Stimulated activated CD8-positive, alpha-beta memory T cell treated with anti-CD3 and anti-CD28 coated beads, Interleukin-2, amount 100 ng/mL, for 48 hours (primary cell): ENCODE results near the gene RAET1G.
"Not testable (repeated sequence)": the region's sequence is repeated elsewhere in the genome, so short reads cannot be mapped to it uniquely, and the experiment has no call there.

ENCODE experiments used
- DNase-seq, 2 donors: peaks; one replicate each; pipeline ENCODE4 v3.0.0-alpha.2; 2020; ENCODE audit warnings: low read depth in 2 of 2

RAET1G gene

DNA sequence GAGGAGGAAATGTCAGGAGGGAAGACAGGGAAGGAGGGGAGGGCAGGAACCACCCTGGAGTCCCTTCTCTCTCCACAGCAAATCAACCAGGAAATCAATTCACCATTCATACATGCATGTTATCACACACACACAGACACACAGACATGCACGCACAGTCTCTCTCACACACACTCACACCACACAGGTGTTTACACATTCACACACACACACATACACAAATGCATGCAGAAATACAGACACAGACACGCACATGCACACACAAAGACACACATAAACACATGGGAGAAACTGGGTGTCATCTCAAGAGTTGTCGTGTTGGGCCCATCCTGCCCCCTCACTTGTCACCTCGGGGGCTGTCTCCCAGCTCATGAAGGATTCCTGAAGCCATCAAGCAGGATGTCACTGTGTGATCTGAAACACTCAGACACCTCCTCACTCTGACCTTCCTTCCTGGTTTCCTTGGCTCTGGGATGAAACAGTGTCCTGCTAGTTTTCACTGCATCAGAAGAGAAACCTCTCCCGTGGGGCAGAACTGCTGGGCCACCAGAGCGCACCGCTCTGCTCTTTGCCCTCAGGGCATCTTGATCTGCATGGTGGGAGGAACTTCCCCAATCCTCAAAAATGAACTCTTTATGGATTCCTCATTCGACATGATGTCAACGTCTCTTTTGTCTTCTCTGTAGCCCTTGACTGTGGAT is 9.2 kb downstream of the RAET1G start:
- DNase-seq, result no peak

DNA sequence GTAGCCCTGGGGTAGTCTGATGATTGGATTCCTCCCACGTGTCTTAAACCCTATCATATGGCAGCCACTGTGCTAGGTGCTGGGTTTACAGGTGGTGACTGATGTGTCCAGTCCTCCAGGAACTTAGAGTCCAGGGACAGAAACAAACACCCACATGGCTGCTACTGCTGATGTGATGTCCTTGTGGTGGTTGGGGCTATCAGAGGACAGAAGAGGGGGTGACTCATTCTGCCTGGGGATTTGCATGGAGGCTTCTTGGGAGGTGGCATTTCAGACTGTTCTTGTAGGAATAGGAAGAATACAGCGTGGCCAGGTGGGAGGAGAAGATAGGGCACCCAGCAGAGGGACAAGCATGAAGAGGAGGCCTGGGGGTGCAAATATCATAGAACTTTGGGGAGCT is 9.8 kb downstream of the RAET1G start:
- DNase-seq, result no peak

DNA sequence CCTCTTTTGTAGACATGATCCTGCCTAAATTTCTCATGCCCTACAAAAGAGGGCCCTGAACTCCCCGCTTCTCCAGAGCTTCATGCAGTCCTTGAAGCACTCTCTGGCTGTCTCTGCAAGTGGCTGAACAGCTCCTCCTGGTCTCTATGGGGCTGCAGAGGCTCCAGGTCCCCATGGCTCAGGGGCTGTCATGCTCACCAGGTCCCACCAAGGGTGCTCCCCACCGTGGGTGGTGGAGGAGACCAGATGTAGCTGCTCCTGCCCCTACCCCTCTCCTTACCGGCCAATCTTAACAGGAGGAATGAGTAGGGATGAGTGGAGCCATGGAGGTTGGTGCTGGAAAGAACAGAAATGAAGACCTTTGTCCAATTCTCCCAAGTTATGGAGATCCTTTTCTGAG is 10.2 kb downstream of the RAET1G start:
- not testable (repeated sequence) for DNase-seq

DNA sequence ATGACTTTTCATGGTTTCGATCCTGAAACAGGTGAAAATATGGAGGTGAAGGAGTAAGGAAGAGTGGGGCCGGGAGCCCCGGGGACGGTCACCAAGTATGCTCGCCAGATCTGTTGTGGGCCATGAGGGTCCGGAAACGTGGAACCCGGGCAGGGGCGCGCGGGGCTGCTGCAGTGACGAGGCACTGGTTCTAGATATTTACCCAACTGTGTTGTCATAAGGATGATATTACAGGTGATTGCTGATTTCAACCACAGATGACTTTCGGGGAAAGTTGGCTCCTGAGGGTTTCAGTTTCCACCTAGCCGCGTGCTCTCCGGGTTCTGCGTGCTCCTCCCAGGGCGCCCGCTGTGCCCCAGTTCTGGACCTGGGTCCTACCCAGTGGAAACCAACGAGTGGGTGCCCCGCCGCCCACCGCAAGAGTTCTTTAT is 12.2 kb downstream of the RAET1G start:
- no peak for DNase-seq

DNA sequence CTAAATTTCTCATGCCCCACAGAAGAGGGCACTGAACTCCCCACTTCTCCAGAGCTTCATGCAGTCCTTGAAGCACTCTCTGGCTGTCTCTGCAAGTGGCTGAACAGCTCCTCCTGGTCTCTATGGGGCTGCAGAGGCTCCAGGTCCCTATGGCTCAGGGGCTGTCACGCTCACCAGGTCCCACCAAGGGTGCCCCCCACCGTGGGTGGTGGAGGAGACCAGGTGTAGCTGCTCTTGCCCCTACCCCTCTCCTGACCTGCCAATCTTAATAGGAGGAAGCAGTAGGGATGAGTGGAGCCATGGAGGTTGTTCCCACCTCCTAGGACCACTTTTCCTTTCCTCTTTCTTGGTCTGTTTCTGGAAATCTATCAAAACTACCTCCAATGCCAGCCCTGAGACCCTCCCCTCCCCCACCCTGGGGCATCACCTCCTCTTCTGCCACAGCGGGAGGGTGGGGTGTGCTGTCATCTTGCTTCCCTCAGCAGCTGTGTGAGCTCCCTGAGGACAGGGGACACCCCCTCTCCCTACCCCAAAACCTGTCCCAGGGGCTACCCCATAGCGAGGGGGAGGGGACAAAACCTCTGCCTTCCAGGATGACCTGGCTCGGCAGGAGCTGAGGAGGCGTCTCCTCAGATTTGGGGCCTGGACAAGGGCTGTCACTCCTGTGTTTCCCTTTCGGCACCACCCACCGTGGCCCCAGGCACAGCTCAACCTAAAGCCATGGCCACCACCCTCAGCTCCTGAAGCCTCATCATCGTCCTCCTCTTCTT is 13.0 kb downstream of the RAET1G start:
- no peak for DNase-seq

DNA sequence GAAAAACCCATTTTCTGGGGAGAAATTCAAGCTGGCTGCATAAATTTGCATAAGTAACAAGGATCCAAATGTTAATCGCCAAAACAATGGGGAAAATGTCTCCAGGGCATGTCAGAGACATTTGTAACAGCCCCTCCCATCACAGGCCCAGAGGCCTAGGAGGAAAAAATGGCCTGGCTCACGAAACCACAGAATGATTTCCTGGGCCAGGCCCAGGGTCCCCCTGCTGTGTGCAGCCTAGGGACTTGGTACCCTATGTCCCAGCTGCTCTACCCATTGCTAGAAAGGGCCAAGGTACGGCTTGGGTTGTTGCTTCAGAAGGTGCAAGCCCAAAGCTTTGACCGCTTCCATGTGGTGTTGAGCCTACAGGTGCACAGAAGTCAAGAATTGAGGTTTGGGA is 14.4 kb downstream of the RAET1G start:
- not testable (repeated sequence) for DNase-seq

DNA sequence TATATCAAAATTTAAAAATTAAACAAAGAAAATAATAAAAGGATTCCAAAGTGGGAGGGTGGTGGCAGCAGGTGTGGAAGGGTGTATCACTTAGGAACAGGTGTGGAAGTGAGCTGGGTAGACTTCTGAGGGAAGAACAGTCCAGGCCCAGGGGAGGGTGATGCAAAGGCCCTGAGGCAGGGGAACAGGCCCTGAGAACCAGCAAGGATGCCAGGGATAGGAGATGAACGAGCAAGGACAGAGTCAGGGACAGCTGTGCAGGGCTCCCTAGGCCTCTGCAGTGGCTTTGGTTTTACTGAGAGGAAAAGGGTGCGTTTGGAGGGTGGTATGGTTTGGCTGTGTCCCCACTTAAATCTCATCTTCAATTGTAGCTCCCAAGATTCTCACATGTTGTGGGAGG is 15.6 kb downstream of the RAET1G start:
- no peak for DNase-seq

DNA sequence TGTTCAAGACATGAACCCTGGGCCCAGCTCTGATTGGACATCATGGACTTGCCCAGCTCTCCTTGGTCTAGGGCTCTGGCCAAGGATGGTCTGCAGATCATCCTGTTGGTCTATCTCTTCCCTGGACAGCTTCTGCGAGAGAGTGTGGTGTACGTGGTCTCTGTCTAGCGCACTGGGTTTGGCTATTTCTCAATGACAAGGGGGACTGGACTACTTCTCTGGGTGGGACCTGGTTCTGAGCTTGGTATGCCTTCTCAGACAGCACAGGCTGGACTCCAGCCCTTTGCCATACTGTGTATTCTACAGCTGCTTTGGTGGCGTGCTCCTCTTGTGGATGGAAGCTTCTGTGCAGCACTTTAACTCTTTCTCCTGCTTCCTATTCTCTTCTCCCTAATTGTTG is 16.5 kb downstream of the RAET1G start:
- DNase-seq, result no peak

DNA sequence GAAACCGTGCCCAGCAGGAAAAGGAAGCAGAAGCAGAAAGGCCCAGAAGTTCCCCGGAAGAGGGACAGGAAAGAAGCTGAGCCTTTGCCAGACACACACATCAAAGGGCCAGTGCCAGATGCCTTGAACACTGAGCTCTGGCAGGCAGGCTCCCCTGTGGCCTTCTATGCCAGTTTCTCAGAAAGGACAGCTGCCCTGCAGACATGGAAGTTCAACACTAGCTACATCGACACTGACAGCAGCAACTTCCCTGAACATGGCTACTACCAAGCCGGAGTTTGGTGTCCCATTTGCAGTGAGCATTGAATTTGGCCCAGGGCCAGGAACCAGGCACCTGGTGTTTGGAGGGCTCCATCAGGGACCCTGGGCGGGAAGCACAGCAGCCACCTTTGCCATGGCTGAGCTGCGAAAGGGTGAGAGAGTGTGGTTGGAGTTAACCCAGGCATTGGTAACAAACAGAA is 17.0 kb downstream of the RAET1G start:
- no peak for DNase-seq

DNA sequence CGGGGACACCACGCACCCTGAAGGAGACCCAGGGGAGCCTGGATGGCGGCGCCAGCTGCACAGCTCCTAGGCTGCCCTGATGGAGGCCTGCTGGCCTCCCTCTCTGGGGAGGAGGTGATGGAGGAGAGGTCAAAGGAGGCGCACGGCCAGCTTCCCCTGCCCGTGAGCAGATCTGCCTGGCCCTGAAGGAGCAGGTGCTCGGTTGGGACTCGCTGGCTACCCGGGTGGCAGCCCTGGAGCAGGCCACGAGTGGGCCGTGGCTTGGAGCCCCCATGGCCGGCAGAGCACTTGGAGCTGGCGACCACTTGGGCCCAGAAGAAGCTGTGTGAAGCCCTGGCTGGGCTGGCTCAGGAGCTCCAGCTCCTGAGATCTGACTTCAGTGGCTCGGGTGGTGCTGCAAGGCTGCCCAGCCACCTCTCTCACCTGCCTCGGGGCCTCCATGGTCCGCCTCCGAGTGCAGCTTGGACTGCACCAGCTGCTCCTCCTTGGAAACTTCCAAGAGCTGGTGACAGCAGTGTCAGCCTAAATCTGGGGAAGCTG is 17.5 kb downstream of the RAET1G start:
- no peak for DNase-seq

DNA sequence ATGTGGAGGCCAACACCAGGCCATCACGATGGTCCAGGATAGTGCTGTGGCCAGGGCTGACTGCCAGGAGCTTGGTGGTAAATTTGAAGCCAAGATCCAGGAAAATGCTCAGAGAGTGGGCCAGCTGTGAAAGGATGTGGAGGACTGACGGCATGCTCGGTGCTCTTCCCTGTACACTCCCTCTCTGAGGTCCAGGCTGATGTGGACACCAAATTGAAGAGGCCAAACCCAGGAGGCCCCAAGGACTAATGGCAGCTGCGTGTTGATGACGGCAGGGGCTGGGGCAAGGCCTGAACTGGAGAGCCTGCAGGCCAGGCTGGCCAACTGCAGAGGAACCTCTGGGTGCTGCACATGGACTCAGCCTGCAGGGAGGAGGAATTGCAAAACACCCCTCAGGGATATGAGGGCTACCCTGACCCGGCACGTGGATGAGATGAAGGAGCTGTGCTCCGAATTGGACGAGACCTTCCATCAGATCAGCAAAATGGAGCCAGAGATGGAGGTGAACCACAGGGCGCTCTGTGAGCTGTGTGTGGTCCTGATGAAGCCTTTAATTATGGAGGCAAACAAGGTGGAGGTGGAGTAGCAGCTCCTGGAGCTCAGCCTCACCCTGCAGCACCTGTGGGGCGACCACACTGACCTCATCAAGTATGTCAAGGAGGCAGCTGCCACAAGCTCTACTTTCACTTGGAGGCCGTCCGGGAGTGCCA is 18.1 kb downstream of the RAET1G start:
- DNase-seq, result no peak

DNA sequence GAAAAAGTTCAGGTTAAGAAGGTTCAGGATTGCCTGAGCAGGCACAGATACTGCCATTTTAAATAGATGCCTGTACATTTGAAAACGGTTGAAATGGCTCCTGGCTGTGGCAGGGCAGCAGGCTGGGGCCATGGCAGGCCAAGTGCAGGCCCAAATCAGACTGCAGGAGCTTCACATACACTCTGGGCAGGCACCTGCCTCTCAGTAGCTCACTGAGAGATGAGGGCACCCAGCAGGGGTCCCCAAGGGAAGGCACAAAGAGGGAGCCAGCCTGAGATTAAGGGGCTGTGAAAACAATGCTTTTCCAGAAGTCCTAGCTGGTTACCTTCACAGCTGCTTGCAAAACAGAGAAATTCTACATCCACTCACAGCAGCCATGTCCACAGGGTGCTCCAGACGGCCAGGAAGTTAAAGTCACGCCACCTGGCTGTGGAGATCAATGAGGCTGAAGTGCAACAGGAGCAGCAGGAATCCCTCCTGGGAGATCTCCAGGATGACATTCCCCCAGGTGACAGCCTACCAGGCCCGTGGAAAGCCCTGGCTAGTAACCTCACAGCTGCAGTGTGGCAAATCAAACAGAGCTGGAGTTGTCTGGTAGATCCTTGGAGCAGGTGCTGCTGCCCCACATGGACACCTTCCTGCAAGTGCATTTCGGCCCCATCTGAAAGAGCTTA is 18.8 kb downstream of the RAET1G start:
- DNase-seq, result no peak

DNA sequence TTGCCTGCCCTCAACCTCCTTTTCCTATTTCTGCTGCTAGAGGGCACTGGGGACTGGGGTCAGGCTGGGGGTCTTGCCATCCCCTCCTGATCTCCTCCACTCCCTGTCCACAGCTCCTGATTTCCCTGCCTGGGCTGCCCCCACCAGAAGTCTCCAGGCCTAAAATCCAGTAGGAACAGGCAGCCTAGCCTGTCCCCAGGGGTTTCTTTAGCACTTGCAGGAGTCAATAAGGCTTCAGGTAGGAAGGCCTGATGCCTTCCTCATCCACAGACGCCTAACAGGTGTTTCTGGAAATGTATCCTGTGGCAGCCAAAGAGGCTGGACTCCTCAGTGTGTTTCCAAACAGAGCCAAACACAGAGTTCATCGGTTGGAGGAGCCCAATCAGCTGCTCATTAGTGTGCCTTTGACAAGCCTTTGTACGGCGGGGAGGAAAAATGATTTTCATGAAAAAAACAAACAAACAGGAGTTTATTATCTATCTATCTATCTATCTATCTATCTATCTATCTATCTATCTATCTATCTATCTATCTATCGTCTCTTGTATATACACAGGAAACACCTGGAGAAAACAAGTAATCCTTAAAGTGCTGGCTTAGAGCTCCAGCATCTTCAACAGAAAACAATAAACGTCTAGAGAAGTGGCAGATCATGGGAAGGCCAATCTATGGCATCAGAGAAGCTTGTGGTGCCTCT is 21.3 kb downstream of the RAET1G start:
- DNase-seq, result no peak

DNA sequence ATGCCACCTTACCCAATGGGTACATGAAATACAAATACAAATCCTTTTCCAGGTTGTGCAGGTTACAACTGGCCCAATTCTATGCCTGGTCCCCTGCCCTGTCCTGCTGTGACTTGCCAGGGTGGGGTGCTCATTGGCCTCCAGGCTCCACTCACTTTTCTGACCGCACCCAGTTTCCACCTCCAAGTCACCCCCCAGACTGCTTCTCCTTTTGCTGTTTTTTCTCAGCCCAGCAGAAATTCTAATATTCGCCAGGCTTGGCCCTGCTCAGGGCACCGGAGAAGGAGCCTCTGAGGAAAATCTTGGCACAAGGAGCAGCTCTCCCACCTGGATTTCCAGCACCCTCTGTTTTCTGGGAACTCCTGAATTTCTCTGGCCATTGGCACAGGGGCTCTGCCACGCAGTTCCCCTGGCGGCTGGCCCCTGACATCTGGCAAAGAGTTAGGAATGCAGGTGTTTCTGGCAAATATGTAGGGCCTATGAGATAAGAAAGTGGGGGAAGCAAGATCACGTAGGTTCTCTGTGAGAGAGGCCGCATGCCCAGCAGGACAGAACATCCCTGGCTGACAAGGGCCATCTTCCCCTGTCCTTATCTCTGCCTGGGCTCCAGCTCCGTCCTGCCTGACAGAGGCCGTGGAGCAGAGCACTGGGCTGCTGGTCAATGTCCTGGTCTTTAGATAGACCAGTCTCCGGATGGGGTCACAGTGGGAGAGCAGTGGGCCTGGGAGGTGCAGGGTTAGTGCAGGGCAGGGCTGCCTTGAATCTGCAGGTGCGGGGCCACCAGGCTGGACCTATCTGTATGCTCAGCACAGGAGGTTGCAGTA is 22.1 kb downstream of the RAET1G start:
- no peak for DNase-seq

DNA sequence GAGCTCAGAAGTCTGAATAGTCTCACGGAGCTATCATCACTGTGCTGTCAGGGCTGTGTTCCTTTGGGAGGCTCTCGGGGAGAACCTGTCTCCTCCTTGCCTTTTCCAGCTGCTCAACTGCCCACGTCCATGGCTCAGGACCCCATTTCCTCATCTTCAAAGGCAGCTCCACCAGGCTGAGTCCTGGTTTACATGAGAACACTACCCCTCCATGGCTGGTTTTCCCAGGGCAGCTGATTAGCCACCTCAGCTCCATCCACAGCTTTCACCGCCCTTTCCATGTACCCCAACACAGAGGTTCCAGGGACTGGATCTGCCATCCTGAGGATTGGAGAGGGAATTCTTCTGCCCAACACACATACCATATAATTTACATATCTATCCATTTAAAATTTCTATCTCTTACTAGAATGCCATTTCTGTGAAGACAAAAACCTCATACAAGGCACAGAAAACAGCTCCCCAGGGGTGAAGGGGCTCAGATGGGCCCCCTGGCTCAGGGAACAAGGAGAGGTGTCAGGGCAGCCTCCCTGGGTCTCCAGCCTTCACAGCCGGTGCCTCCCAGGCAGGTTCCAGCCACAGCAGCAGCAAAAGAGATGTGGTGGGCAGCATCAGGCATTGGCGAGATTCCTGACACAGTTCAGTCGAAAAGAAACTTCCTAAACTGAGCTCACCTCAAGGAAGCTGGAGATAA is 22.8 kb downstream of the RAET1G start:
- no peak for DNase-seq

DNA sequence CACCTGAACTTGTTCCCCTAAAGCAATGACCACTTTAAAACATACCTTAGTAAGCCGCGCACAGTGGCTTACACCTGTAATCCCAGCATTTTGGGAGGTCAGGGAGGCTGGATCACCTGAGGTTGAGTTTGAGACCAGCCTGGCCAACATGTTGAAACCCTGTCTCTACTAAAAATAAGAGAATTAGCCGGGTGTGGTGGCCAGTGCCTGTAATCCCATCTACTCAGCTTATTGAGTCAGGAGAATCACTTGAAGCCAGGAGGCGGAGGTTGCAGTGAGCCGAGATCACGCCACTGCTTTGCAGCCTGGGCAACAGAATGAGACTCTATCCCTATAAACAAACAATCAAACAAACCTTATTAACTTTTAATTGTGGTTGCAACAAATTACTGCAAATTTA is 23.4 kb downstream of the RAET1G start:
- no peak for DNase-seq

DNA sequence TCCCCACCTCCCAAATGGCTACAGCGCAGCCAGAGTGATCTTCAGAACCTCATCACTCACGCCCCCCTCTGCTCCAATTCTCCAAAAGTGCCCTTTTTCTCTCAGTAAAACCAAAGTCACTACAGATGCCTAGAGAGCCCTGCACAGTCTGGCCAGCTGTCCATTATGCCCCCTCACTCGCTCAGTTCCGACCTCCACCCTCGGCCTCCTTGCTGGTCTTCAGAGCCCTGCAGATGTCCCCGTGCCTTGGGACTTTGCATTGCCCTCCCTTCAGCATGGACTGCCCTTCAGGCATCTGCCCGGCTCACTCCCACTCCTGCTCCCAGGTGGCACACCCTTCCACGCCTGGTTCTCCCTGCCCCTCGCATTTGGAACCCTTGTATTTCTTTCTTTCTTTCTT is 24.0 kb downstream of the RAET1G start:
- DNase-seq, result no peak

DNA sequence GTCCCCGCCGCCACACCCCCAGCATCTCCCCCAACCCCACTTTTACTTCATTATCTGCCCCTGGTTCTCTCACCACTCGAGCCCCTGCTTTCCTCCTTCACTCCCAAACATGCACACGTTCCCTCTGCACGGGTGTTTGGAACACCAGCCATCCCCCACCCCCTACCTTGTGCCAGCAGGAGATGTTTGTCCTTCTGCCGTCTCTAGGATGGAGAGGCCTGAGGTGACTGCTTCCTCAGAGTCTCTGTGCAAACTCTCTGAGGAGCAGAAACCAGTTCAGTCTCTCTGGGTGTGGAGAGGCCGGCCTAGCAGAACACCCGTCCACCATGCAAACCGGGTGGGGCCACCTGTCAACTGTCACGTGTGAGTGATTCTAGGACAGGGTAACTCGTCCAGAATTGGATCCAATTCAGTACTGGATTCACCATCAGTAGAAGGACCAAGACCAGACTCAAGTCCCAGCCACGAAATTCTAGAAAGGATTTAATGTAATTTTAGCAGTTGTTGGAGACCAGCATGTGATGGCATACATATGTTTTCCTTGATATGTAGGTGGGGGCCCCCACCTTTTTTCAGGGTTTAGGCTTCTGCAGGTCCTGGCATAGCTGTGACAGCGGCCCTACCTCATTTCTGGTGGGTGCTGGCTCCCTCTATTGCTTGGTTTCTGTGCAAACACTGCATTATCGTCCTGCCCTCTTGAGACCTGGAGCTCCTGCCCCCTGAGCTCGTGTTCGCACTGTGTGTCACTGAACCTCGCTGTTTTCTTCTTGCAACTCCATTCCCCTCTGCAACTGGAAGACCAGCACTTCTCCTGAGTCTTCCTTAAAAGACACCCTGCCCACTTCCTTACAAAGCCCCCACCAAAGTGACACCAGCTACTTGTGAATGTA is 24.8 kb downstream of the RAET1G start, which contains the start of gene RAET1E:
RAET1E (minus strand) TSS at position 259 of the 890 bp plus-strand sequence. CDS start 7,212 bp downstream, outside the sequence.
- no peak for DNase-seq
